Central memory CD8-positive, alpha-beta T cell (primary cell): ENCODE measurements around the gene ACSM3.
"Not testable (repeated sequence)": the region's sequence is repeated elsewhere in the genome, so short reads cannot be mapped to it uniquely, and the experiment has no call there.

Experiments used
- ATAC-seq: fragments of 150-1000 bp; cut with Tn5 transposase; replicated peaks from 2 replicates; pipeline ENCODE4 v1.10.0; 2022; ENCODE audit warnings: mild to moderate bottlenecking, moderate FRiP score, moderate number of reproducible peaks; ENCODE audit not compliant: poor library complexity, severe bottlenecking; ENCODE audit errors: extremely low read depth
- DNase-seq, 2 donors: peaks; one replicate each; pipeline ENCODE4 v3.0.0; 2021; ENCODE audit warnings: low spot score in 2 of 2
- H3K27ac Mint-ChIP-seq: one replicate; pipeline ENCODE4 v1.8.0; 2022; ENCODE audit warnings: low read depth, mild to moderate bottlenecking, moderate library complexity, mixed read lengths
- H3K27me3 Mint-ChIP-seq: one replicate; pipeline ENCODE4 v1.8.0; 2022; ENCODE audit warnings: mixed read lengths
- H3K36me3 Mint-ChIP-seq: one replicate; pipeline ENCODE4 v1.8.0; 2022; ENCODE audit warnings: mild to moderate bottlenecking, moderate library complexity, mixed read lengths; ENCODE audit not compliant: insufficient read depth
- H3K4me1 Mint-ChIP-seq: one replicate; pipeline ENCODE4 v1.8.0; 2022; ENCODE audit warnings: mixed read lengths
- H3K4me3 Mint-ChIP-seq: one replicate; pipeline ENCODE4 v1.8.0; 2022; ENCODE audit warnings: mild to moderate bottlenecking, moderate library complexity, mixed read lengths
- H3K9me3 Mint-ChIP-seq: one replicate; pipeline ENCODE4 v1.8.0; 2022; ENCODE audit warnings: mixed read lengths

ACSM3 gene

GRCh38 chr16:20791923-20792612, 28.3 kb downstream of the ACSM3 start:
- Mint-ChIP-seq H3K27ac (no peak overlapping the region), H3K36me3 (no peaks in the 10 kb centered on the region), H3K9me3 (no peaks in the 10 kb centered on the region), H3K4me1 (no peaks in the 10 kb centered on the region), H3K4me3 (no peak overlapping the region), H3K27me3 (no peaks in the 10 kb centered on the region)
- ATAC-seq: no peak
- no peak for DNase-seq

DNA sequence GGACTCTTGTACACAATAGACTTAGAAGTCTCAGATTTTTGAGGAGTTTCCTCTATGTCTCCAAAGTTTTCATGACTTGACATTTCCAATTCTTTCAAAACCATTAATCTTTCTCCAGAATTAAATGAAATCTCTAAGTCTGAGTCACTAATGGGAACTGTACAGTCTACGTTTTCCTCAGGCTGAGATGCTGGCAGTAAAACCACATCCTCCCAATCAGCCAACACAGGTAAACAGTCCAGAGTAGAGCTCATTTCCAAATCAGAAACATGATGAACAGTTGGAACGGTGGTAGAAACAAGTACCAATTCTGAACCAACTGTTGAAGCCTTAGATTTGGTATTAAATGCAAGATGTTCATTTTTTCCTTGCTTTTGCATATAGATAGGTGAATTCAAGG, 34.5 kb downstream of the ACSM3 start:
- Mint-ChIP-seq H3K4me1 (peaks cover 4% of the 10 kb centered on the region), H3K36me3 (no peaks in the 10 kb centered on the region), H3K9me3 (no peaks in the 10 kb centered on the region), H3K4me3 (no peak overlapping the region), H3K27me3 (no peaks in the 10 kb centered on the region), H3K27ac (no peak overlapping the region)
- DNase-seq (no peak), ATAC-seq (no peak)

DNA sequence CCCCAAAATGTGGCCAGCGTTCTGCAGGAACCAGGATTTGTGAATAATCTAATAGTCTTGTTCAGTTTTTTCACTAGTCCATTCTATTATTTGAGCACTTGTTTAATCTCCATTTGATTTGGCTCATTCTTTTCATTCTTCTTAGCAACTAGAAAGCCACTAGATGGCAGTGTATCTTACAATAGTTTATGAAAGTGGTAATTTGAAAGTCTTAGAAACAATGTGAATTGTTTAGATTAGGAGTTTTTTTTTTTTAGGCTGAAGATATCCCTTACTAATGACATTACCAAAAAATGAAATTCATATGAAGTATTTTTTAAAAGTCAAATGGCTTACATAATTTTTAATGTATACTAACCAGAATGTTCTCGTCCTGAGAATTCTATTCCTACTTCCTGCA, 35.8 kb downstream of the ACSM3 start:
- H3K4me1 Mint-ChIP-seq: peaks cover 4% of the 10 kb centered on the region
- H3K4me3 Mint-ChIP-seq: no peak overlapping the region
- no peaks in the 10 kb centered on the region for H3K9me3 Mint-ChIP-seq
- H3K27ac Mint-ChIP-seq: no peak overlapping the region
- no peak for ATAC-seq
- no peak for DNase-seq
- H3K36me3 Mint-ChIP-seq: no peaks in the 10 kb centered on the region
- no peaks in the 10 kb centered on the region for H3K27me3 Mint-ChIP-seq

GRCh38 chr16:20801278-20801677, 37.5 kb downstream of the ACSM3 start:
- H3K27me3 Mint-ChIP-seq: no peaks in the 10 kb centered on the region
- peaks cover 11% of the 10 kb centered on the region for H3K4me1 Mint-ChIP-seq
- DNase-seq (no peak), ATAC-seq (no peak)
- no peak overlapping the region for H3K27ac Mint-ChIP-seq
- H3K36me3 Mint-ChIP-seq: peaks cover 2% of the 10 kb centered on the region
- no peak overlapping the region for H3K4me3 Mint-ChIP-seq
- H3K9me3 Mint-ChIP-seq: no peaks in the 10 kb centered on the region

DNA sequence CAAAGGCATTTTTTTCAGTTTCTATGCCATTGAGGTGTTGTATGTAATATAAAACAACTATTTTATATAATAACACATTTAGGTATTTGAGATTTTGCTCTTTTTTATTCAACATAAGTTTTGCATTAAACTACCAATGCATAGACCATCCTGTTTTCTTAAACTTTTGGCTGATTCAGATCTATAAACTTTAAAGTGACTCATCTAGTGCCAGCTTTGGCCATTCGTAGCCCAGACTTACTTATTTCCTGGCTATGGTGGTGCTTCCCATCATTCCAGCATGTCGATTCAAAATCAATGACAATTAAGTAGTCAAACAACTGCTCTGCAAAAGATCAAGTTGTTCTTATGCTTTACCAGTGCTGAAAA, 39.4 kb downstream of the ACSM3 start:
- H3K4me1 Mint-ChIP-seq: peaks cover 18% of the 10 kb centered on the region
- no peaks in the 10 kb centered on the region for H3K27me3 Mint-ChIP-seq
- no peak overlapping the region for H3K4me3 Mint-ChIP-seq
- H3K9me3 Mint-ChIP-seq: no peaks in the 10 kb centered on the region
- H3K27ac Mint-ChIP-seq: no peak overlapping the region
- peaks cover 12% of the 10 kb centered on the region for H3K36me3 Mint-ChIP-seq
- DNase-seq (no peak), ATAC-seq (no peak)

DNA sequence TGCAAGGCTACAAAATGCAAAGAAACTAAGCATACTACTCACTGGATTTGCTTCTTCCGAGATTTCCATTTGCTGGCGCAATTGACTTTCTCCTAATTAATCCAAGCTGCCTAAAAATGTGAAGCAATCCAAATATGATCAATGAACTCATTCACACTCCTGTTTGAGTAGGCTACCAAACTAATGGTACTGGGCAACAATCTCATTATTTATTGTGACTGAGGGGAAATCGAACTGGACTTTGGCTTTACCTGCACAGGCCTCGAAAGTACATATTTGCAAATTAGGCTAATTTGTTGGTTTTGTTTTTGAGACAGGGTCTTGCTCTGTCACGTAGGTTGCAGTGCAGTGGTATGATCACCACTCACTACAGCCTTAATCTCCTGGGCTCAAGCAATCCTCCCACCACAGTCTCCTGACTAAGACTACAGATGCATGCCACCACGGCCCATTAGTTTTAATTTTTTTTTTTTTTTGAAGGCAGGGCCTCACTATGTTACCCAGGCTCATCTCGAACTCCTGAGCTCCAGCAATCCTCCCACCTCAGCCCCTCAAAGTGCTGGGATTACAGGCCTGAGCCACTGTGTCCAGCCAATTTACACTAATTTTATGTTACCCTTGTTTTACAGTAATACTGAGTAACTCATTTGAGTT, 39.9 kb downstream of the ACSM3 start:
- H3K27ac Mint-ChIP-seq: no peak overlapping the region

GRCh38 chr16:20805684-20806167, 41.9 kb downstream of the ACSM3 start:
- not testable (repeated sequence) for H3K27me3 Mint-ChIP-seq, H3K9me3 Mint-ChIP-seq, ATAC-seq, DNase-seq
- peak overlapping the region; percentile 99 for H3K4me3 Mint-ChIP-seq
- H3K36me3 Mint-ChIP-seq: peaks cover 12% of the 10 kb centered on the region
- peaks cover 18% of the 10 kb centered on the region for H3K4me1 Mint-ChIP-seq
- H3K27ac Mint-ChIP-seq: peak overlapping the region; percentile 97

More for the DNA sequence above, 39.9 kb downstream of the ACSM3 start:
- H3K9me3 Mint-ChIP-seq: no peaks in the 10 kb centered on the region
- no peak for DNase-seq
- no peak overlapping the region for H3K4me3 Mint-ChIP-seq
- H3K27me3 Mint-ChIP-seq: no peaks in the 10 kb centered on the region
- peaks cover 18% of the 10 kb centered on the region for H3K4me1 Mint-ChIP-seq
- peaks cover 12% of the 10 kb centered on the region for H3K36me3 Mint-ChIP-seq
- ATAC-seq: no peak

DNA sequence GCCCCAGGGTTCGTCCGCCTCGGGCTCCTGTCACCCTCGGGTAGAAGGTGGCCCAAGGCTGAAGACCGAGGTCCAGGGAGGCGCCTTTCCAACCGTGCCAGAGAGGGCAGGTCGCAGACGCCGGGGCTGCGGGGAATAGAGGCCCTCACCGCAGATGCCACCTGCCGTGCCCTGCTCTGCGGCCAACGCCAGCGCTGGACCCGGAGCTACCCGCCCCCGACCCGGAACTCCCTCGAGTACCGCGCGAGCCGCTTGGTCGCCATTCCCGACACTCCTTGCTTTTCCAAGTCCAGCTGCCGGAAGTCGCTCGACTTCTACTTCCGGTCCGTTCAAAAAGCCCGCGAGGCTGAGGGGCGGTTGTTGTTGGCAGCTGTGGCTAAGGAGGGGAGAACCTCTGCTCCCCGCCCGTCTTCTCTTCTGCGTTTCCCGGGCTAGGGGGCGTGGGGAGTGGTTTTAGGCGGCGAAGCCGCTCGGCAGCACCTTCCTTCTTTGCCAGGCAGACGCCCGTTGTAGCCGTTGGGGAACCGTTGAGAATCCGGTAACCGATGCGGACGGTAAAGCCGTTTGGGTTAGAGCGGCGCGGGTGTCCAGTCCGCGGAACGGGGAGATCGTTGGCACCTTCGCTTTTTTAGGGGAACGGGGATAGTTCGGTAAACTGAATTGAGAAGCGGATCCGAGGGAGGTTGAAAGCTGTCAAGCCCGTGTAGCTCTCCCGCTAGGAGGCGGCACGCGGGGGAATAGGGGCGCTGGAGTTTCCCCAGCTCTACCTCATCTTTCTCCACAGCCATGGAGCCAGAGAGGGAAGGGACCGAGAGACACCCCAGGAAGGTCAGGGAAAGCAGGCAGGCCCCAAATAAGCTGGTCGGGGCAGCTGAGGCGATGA, 42.6 kb downstream of the ACSM3 start, which contains the start of the genes ERI2 and REXO5:
Gene ERI2, minus strand, starts transcription at position 305 of the 883 bp plus-strand sequence. Its CDS starts 42 bp downstream, at position 263.
Gene REXO5, plus strand, starts transcription at position 360 of the 883 bp plus-strand sequence. Its CDS starts 427 bp downstream, at position 787.
- Mint-ChIP-seq H3K9me3 (no peaks in the 10 kb centered on the region), H3K27ac (peak within 1 kb of the TSS; percentile 97), H3K4me1 (peaks cover 18% of the 10 kb centered on the region), H3K36me3 (peaks cover 12% of the 10 kb centered on the region), H3K27me3 (no peaks in the 10 kb centered on the region), H3K4me3 (peak within 1 kb of the TSS; percentile 99)
- ATAC-seq: peak; percentile 86
- peak; percentile 53 to 56 for DNase-seq

GRCh38 chr16:20807862-20808261, 44.0 kb downstream of the ACSM3 start:
- no peaks in the 10 kb centered on the region for H3K9me3 Mint-ChIP-seq
- no peak for ATAC-seq

DNA sequence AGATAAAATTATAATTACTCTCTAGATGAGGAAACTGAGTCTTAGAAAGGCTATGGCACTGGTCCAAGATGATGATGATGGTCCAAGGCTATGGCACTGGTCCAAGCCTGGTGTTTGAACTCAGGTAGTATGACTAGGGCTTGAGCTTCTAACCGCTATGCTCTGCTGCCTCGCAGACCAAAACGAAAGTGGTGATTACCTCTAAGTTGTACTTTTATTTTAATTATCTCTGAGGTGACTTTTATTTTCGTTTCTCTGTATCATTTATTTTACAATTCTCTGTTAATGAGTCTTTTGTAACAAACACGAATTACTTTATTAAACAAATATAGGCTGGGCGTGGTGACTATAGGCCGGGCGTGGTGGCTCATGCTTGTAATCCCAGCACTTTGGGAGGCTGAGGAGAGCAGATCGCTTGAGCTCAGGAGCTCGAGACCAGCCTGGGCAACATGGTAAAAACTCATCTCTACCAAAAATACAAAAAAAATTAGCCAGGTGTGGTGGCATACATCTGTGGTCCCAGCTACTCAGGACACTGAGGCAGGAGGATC, 48.1 kb downstream of the ACSM3 start:
- ATAC-seq: no peak

More at GRCh38 chr16:20807862-20808261, 44.0 kb downstream of the ACSM3 start:
- Mint-ChIP-seq H3K4me3 (peak overlapping the region; percentile 99), H3K4me1 (peaks cover 18% of the 10 kb centered on the region), H3K27ac (peak overlapping the region; percentile 97), H3K36me3 (peaks cover 12% of the 10 kb centered on the region), H3K27me3 (no peaks in the 10 kb centered on the region)
- no peak for DNase-seq

GRCh38 chr16:20812510-20812909, 48.7 kb downstream of the ACSM3 start:
- Mint-ChIP-seq H3K4me3 (no peak overlapping the region), H3K36me3 (no peaks in the 10 kb centered on the region), H3K27ac (no peak overlapping the region), H3K9me3 (no peaks in the 10 kb centered on the region), H3K27me3 (no peaks in the 10 kb centered on the region), H3K4me1 (peaks cover 16% of the 10 kb centered on the region)
- ATAC-seq (no peak), DNase-seq (no peak)

More for the DNA sequence above, 48.1 kb downstream of the ACSM3 start:
- H3K27me3 Mint-ChIP-seq: no peaks in the 10 kb centered on the region
- no peak overlapping the region for H3K4me3 Mint-ChIP-seq
- no peak for DNase-seq
- no peaks in the 10 kb centered on the region for H3K9me3 Mint-ChIP-seq
- H3K4me1 Mint-ChIP-seq: peaks cover 16% of the 10 kb centered on the region
- H3K27ac Mint-ChIP-seq: no peak overlapping the region
- H3K36me3 Mint-ChIP-seq: peaks cover 4% of the 10 kb centered on the region

GRCh38 chr16:20814784-20815183, 51.0 kb downstream of the ACSM3 start:
- ATAC-seq (no peak), DNase-seq (no peak)
- Mint-ChIP-seq H3K27me3 (no peaks in the 10 kb centered on the region), H3K4me3 (no peak overlapping the region), H3K4me1 (peaks cover 10% of the 10 kb centered on the region), H3K9me3 (no peaks in the 10 kb centered on the region), H3K27ac (no peak overlapping the region), H3K36me3 (no peaks in the 10 kb centered on the region)
